Neural progenitor cell (in vitro differentiated cells): ENCODE data around the gene KCNK1.

Source experiments
- CTCF ChIP-seq: fragments of 200-600 bp; sonication (generic); IDR thresholded peaks from 2 replicates; pipeline ENCODE4 v1.5.1; 2017; ENCODE audit warnings: antibody characterized with exemption, mild to moderate bottlenecking
- EZH2 ChIP-seq: fragments of 200-600 bp; sonication (generic); IDR thresholded peaks from 2 replicates; pipeline ENCODE4 v1.6.1; 2017; ENCODE audit warnings: antibody characterized with exemption, mild to moderate bottlenecking, moderate library complexity
- EZH2phosphoT487 ChIP-seq: fragments of 200-600 bp; sonication (generic); IDR thresholded peaks from 2 replicates; pipeline ENCODE4 v1.6.1; 2017; ENCODE audit warnings: antibody characterized with exemption

DNA sequence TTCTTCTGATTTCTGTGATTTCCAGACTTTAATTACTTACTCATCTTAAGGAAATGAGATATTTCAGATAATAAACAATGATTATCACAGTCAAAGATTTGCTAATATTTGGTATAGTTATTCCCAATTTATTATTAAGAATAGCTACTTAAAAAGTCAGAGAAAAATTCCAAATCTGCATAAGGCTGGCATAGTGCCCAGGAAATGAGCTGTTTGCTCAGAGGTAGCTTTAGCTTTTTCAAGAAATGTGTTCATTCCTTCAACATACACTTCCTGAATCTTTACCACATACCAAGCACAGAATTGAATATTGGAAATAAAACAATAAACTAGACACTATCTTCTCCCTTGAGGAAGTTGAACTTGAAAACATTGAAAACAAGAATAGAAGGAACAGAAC is 44.3 kb upstream of the KCNK1 start:
- TF ChIP-seq EZH2phosphoT487 (no peak), CTCF (no peak), EZH2 (no peak)
